Fibroblast of lung (primary cell): ENCODE measurements around the gene KIRREL2.

Experiments used
- EZH2 ChIP-seq: IDR thresholded peaks from 2 replicates; pipeline ENCODE4 v1.5.1; 2012; ENCODE audit warnings: low read length, control low read depth, mild to moderate bottlenecking; ENCODE audit errors: missing control alignments
- TF ChIP-seq, protein P1 (sequence below), 2 donors: IDR thresholded peaks in 1 of 2; conservative IDR thresholded peaks in 1 of 2; 1 replicate in 1 of 2; 2 replicates in 1 of 2; pipeline ENCODE4 v1.5.1; 2011 to 2012; ENCODE audit warnings: low read length in 2 of 2, control low read depth in 1 of 2, inconsistent platforms in 1 of 2, low read depth in 1 of 2, mild to moderate bottlenecking in 1 of 2

DNA sequence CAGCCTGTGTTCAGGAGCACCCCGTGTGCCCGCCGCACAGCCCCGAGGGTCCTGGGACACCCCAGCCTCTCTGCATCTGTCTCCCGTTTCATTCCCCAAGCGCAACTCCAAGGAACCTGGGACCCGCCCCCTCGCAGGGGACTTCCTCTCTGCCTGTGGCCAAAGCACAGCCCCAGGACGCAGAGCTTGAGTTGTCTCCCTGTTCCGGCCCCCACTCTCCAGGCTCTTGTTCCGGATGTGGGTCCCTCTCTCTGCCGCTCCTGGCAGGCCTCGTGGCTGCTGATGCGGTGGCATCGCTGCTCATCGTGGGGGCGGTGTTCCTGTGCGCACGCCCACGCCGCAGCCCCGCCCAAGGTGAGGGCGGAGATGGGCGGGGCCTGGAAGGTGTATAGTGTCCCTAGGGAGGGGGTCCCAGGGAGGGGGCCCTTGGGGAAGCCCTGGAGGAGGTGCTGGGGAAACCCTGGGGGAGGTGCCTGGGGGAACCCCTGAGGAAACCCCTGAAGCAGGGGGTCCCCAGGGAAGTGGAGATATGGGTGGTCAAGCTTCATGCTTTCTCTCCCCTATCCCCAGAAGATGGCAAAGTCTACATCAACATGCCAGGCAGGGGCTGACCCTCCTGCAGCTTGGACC, 47.0 kb downstream of the KIRREL2 start:
- TF ChIP-seq, protein P1, sequence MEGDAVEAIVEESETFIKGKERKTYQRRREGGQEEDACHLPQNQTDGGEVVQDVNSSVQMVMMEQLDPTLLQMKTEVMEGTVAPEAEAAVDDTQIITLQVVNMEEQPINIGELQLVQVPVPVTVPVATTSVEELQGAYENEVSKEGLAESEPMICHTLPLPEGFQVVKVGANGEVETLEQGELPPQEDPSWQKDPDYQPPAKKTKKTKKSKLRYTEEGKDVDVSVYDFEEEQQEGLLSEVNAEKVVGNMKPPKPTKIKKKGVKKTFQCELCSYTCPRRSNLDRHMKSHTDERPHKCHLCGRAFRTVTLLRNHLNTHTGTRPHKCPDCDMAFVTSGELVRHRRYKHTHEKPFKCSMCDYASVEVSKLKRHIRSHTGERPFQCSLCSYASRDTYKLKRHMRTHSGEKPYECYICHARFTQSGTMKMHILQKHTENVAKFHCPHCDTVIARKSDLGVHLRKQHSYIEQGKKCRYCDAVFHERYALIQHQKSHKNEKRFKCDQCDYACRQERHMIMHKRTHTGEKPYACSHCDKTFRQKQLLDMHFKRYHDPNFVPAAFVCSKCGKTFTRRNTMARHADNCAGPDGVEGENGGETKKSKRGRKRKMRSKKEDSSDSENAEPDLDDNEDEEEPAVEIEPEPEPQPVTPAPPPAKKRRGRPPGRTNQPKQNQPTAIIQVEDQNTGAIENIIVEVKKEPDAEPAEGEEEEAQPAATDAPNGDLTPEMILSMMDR (conservative IDR thresholded peaks at IDR 0.05 in 1 of 2, IDR thresholded peaks at IDR 0.05 in 1 of 2; ENCODE audit: low read depth in 1 of 2, low read length in 2 of 2): no peak
- no peak for TF ChIP-seq EZH2
